ENCODE results near the gene NOVA2. TPM values are rescaled to one million over a fixed set of nuclear protein-coding genes. Genes with fewer than 3 reads are reported as not detected.
A peak's percentile ranks its signal among the peaks of the same experiment; 100 is the strongest.

The NOVA2 gene
- total RNA-seq, 6 donors from 2014 or later = 4.7 to 19.0 (median 13.9) TPM

- TF ChIP-seq POLR2A (IDR thresholded peaks at IDR 0.05) (no peak), POLR2AphosphoS5 (IDR thresholded peaks at IDR 0.05) (no peak), CTCF (IDR thresholded peaks at IDR 0.05) (no peak), EP300 (IDR thresholded peaks at IDR 0.05) (no peak)
- DNase-seq (no peak), ATAC-seq (ENCODE audit: low FRiP score in 2 of 2) (no peak)
- Histone ChIP-seq H3K4me1 (peaks cover 8 to 18% (median 13%) of the 10 kb centered on the region in 4 donors), H3K9me3 (no peaks in the 10 kb centered on the region), H3K27me3 (no peaks in the 10 kb centered on the region), H3K36me3 (no peaks in the 10 kb centered on the region), H3K4me3 (no peak overlapping the region), H3K27ac (no peak overlapping the region)
- 90 to 91% methylated on average over 3 of the region's 3 CpGs for WGBS, 2 donors
Observed at GRCh38 chr19:45906221-45906620, 67.4 kb downstream of the NOVA2 start.

- no peaks in the 10 kb centered on the region for H3K36me3 ChIP-seq
- no peak for DNase-seq
- H3K27ac ChIP-seq = no peak overlapping the region
- no peak for ATAC-seq (ENCODE audit: low FRiP score in 2 of 2)
- TF ChIP-seq POLR2A (IDR thresholded peaks at IDR 0.05) (no peak), CTCF (IDR thresholded peaks at IDR 0.05) (no peak), POLR2AphosphoS5 (IDR thresholded peaks at IDR 0.05) (no peak), EP300 (IDR thresholded peaks at IDR 0.05) (no peak)
- WGBS, 2 donors = 77 to 81% methylated on average over 10 of the region's 10 CpGs
- H3K9me3 ChIP-seq = no peaks in the 10 kb centered on the region
- H3K27me3 ChIP-seq = no peaks in the 10 kb centered on the region
- no peak overlapping the region for H3K4me3 ChIP-seq
- H3K4me1 ChIP-seq = peaks cover 12 to 30% (median 18%) of the 10 kb centered on the region in 4 donors
Observed at GRCh38 chr19:45905011-45905410, 68.7 kb downstream of the NOVA2 start.

- peaks cover 0 to 18% (median 14%) of the 10 kb centered on the region in 4 donors for H3K36me3 ChIP-seq
- peak in 2 of 4 donors; percentile 47 to 85 for TF ChIP-seq POLR2A (IDR thresholded peaks at IDR 0.05)
- TF ChIP-seq EP300 (IDR thresholded peaks at IDR 0.05) = no peak
- peak; percentile 34 to 83 for TF ChIP-seq POLR2AphosphoS5 (IDR thresholded peaks at IDR 0.05)
- peak in 4 of 6 experiments; percentile 12 to 41 (median 34) for TF ChIP-seq CTCF (IDR thresholded peaks at IDR 0.05)
- ATAC-seq (ENCODE audit: low FRiP score in 2 of 2) (peak; percentile 95 to 97), DNase-seq (peak; percentile 98 to 100)
- H3K4me1 ChIP-seq = peaks cover 12 to 32% (median 18%) of the 10 kb centered on the region in 4 donors
- peak overlapping the region; percentile 67 to 84 (median 76) for H3K4me3 ChIP-seq
- peak overlapping the region; percentile 61 to 79 (median 75) for H3K27ac ChIP-seq
- no peaks in the 10 kb centered on the region for H3K27me3 ChIP-seq
- H3K9me3 ChIP-seq = no peaks in the 10 kb centered on the region
- 1 to 2% methylated on average over 22 to 55 of the region's 73 CpGs for WGBS, 2 donors
Observed at GRCh38 chr19:45902651-45903625, 70.7 kb downstream of the NOVA2 start.

- Histone ChIP-seq H3K27me3 (no peaks in the 10 kb centered on the region), H3K4me1 (peaks cover 12 to 32% (median 18%) of the 10 kb centered on the region in 4 donors), H3K9me3 (no peaks in the 10 kb centered on the region), H3K36me3 (peaks cover 0 to 25% (median 19%) of the 10 kb centered on the region in 4 donors), H3K4me3 (peak within 1 kb of the TSS; percentile 67 to 84 (median 76)), H3K27ac (peak within 1 kb of the TSS; percentile 61 to 79 (median 75))
- WGBS, 2 donors = 1 to 3% methylated on average over 37 to 45 of the region's 47 CpGs
- DNase-seq (no peak), ATAC-seq (ENCODE audit: low FRiP score in 2 of 2) (no peak)
- TF ChIP-seq CTCF (IDR thresholded peaks at IDR 0.05) (no peak), EP300 (IDR thresholded peaks at IDR 0.05) (no peak), POLR2AphosphoS5 (IDR thresholded peaks at IDR 0.05) (no peak), POLR2A (IDR thresholded peaks at IDR 0.05) (no peak)
Observed at GRCh38 chr19:45901912-45902650, 71.6 kb downstream of the NOVA2 start, which contains the start of gene MYPOP. Gene MYPOP, minus strand, starts transcription at chr19:45902613. Its CDS starts 840 bp downstream, at chr19:45901773.
